ENCODE data around the gene ACBD3.
"Not testable (repeated sequence)": the region's sequence is repeated elsewhere in the genome, so short reads cannot be mapped to it uniquely, and the experiment has no call there.

The ACBD3 gene

DNA sequence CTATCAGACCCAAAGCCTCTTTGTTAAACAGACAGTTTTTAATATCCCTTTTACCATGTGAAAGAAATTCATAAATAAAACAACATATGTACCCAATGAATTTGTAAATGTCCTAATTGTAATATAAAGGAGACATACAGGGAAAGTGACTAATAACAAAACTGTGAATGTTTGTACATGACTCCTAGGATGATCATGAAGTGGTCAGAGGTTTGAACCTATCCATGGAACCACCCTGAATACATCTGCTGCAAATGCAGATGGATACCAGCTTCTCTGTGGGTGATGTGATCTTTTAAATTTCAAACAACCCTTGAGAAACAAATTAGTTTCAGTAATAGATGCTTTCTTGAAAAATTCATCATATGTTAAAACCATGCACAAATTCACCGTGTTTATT is 16.7 kb upstream of the ACBD3 start:
- in situ Hi-C loops (cut with MboI; ENCODE audit: low pct_unique_long_range_greater_than_20kb, low sequenced_read_pairs, unreplicated experiment): no loop called here
- TF ChIP-seq, protein P1, sequence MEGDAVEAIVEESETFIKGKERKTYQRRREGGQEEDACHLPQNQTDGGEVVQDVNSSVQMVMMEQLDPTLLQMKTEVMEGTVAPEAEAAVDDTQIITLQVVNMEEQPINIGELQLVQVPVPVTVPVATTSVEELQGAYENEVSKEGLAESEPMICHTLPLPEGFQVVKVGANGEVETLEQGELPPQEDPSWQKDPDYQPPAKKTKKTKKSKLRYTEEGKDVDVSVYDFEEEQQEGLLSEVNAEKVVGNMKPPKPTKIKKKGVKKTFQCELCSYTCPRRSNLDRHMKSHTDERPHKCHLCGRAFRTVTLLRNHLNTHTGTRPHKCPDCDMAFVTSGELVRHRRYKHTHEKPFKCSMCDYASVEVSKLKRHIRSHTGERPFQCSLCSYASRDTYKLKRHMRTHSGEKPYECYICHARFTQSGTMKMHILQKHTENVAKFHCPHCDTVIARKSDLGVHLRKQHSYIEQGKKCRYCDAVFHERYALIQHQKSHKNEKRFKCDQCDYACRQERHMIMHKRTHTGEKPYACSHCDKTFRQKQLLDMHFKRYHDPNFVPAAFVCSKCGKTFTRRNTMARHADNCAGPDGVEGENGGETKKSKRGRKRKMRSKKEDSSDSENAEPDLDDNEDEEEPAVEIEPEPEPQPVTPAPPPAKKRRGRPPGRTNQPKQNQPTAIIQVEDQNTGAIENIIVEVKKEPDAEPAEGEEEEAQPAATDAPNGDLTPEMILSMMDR (IDR thresholded peaks at IDR 0.05; ENCODE audit: extremely low read depth, insufficient read depth, missing control alignments): no peak
- no peak for DNase-seq (ENCODE audit: low spot score)

DNA sequence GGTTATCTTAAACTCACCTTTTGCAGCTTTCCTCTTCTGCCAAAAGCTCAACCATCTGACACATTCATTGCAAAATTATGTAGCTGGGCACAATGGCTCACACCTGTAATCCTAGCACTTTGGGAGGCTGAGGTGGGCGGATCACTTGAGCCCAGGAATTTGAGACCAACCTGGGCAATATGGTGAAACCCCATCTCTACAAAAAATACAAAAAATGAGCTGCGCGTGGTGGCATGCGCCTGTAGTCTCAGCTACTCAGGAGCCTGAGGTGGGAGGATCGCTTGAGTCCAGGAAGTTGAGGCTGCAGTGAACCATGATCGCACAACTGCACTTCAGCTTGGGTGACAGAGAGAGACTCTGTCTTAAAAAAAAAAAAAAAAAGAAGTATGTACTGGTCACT is 16.1 kb upstream of the ACBD3 start:
- in situ Hi-C loops (cut with MboI; ENCODE audit: low pct_unique_long_range_greater_than_20kb, low sequenced_read_pairs, unreplicated experiment): not testable (repeated sequence)

DNA sequence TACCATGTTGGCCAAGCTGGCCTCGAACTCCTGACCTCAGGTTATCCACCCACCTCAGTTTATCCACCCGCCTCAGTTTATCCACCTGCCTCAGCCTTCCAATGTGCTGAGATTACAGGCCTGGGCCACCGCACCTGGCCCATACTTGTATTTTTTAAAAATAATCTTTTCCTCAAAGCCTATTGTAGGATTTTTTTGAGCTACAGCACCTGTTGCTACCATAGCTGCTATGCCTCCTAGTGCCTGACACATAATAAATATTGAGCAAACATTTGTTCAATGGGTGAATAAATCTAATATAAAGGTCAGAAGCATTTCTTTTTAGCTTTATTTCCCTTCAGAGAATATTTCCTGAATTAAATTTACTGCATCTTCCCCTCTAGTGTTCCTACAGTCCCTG is 15.7 kb upstream of the ACBD3 start:
- in situ Hi-C loops (cut with MboI; ENCODE audit: low pct_unique_long_range_greater_than_20kb, low sequenced_read_pairs, unreplicated experiment): no loop called here
- TF ChIP-seq, protein P1 (IDR thresholded peaks at IDR 0.05; ENCODE audit: extremely low read depth, insufficient read depth, missing control alignments): no peak
- DNase-seq (ENCODE audit: low spot score): no peak

More for the DNA sequence above, 16.1 kb upstream of the ACBD3 start:
- DNase-seq (ENCODE audit: low spot score): not testable (repeated sequence)

DNA sequence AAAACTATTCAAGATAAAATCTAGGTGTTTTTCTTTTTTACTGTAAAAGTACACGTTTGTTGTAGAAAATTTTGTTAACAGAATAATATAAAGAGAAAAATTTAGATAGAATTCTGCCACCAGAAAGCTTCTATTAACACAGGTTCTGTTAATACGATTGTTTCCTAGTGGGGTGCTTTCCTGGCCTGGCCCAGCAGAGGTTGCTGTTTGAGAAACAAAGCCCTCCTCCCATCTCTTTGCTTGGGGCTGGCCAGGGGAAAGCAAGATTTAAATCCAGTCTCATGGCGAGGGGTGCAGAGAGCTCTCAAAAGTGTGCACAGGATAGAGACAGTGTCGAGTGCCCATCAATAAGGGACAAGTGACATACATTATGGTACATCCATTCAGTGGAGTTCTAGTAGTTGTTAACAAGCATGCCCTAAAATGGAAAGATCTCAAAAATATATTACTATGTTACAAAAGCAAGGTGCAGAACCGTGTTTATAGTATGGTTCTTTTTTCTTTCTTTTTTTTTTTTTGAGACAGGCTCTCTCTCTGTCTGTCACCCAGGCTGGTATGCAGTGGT is 14.6 kb upstream of the ACBD3 start:
- TF ChIP-seq, protein P1 (IDR thresholded peaks at IDR 0.05; ENCODE audit: extremely low read depth, insufficient read depth, missing control alignments): peak; percentile 70
- peak; percentile 57 for DNase-seq (ENCODE audit: low spot score)
- in situ Hi-C loops (cut with MboI; ENCODE audit: low pct_unique_long_range_greater_than_20kb, low sequenced_read_pairs, unreplicated experiment): no loop called here

DNA sequence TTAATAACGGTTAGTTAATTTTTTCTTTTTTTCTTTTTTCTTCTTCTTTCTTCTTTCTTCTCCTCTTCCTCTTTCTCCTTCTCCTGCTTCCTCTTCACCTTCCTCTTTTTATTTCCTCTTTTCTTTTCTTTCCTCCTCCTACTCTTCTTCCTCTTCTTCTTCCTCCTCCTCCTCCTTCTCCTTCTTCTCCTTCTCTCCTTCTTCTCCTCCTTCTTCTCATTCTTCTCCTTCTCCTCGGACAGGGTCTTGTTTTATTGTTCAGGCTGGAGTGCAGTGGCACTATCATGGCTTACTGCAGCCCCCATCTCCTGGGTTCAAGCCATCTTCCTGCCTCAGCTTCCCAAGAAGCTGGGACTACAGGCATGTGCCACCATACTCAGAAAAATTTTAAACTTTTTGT is 13.4 kb upstream of the ACBD3 start:
- TF ChIP-seq, protein P1 (IDR thresholded peaks at IDR 0.05; ENCODE audit: extremely low read depth, insufficient read depth, missing control alignments): no peak
- no peak for DNase-seq (ENCODE audit: low spot score)
- in situ Hi-C loops (cut with MboI; ENCODE audit: low pct_unique_long_range_greater_than_20kb, low sequenced_read_pairs, unreplicated experiment): no loop called here

DNA sequence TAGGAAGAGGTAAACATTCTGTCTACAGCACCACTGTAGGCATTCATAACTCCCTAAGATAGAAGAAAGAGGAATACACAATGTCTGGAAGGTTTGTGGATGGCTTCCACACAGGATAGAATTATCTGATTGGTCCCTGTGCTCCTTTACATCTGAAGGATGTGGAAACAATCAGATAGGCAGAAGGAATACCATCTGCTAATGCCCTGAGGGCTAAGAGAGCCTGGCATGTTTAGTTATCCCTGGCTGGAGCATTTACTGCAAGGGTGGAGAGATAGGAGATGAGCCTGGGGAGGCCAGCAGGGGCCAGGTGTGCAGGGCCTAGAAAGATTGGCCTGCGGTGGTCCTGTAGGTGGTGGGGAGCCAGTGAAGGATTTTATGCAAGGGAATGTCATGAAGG is 8.6 kb upstream of the ACBD3 start:
- TF ChIP-seq, protein P1 (IDR thresholded peaks at IDR 0.05; ENCODE audit: extremely low read depth, insufficient read depth, missing control alignments): no peak
- DNase-seq (ENCODE audit: low spot score): no peak
- in situ Hi-C loops (cut with MboI; ENCODE audit: low pct_unique_long_range_greater_than_20kb, low sequenced_read_pairs, unreplicated experiment): no loop called here

DNA sequence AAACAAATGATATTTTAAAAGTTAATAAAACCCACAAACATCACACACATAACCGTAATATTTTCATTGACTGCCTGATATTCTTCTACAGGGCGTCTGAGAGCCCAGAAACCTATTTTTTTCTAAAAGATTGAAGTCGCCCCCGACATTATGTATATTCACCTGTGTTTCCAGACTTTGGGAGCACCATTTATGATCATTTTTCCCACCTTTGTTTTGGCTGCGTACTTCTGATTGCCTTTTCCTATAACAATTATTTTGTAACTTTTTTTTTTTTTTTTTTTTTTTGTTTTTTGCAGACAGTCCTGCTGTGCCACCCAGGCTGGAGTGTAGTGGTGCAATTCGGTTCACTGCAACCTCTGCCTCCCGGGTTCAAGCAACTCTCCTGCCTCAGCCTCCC is 839 bp upstream of the ACBD3 start:
- DNase-seq (ENCODE audit: low spot score): no peak
- TF ChIP-seq, protein P1 (IDR thresholded peaks at IDR 0.05; ENCODE audit: extremely low read depth, insufficient read depth, missing control alignments): no peak
- in situ Hi-C loops (cut with MboI; ENCODE audit: low pct_unique_long_range_greater_than_20kb, low sequenced_read_pairs, unreplicated experiment): loop anchor here (5.0 kb wide), 1 partner anchor 55 kb away; no protein-coding TSS in a partner anchor
